Left cardiac atrium (tissue), 4 donors: ENCODE results near the gene HNRNPA2B1. TPM values are rescaled to one million over a fixed set of nuclear protein-coding genes. Genes with fewer than 3 reads are reported as not detected.
A peak's percentile ranks its signal among the peaks of the same experiment; 100 is the strongest.

Source experiments
- ATAC-seq, 2 donors: fragments of 200-7000 bp; cut with Tn5 transposase; one replicate each; pipeline ENCODE4 v1.9.1; 2020; ENCODE audit warnings: mild to moderate bottlenecking in 2 of 2, moderate library complexity in 2 of 2
- DNase-seq: peaks from one replicate; pipeline ENCODE4 v3.0.0-alpha.2; 2020
- intact Hi-C, 2 donors: fragments of 100-400 bp; cut with DNase I; formaldehyde crosslinking; loops; one replicate each; pipeline versions ENCODE4 v1.14.1 to v1.15.1; 2022 to 2023
- long read RNA-seq: library from polyadenylated mRNA; unstranded; transcript quantifications from one replicate; pipeline ENCODE4 v2.0.0, GENCODE V29; 2021
- total RNA-seq, 2 donors: library from RNA; stranded (reverse); fragmentation: NEBNext Ultra II Directional; extraction: Animal tissue kit (Norgen Biotek cat#: 25700); gene quantifications; one replicate each; pipeline ENCODE4 v1.2.1, GENCODE V29; 2021
- donor health status: DM: no; HTN: yes; CAD: no.
- donor health status: DM: no; HTN: yes; CAD: no; lungs with severe emphysema.
- donor health status: DM: yes; HTN: yes; CAD: no.
- donor health status: Dilated cardiomyopathy.

The HNRNPA2B1 gene
- 100 to 1,000 TPM; 330 to 390 TPM for total RNA-seq
- long read RNA-seq, full-length matches to known transcripts: 104 of 118 reads
- long read RNA-seq, partial matches to known transcripts: 4 of 118 reads
- long read RNA-seq, other reads (novel, unspliced or antisense): 10 of 118 reads

DNA sequence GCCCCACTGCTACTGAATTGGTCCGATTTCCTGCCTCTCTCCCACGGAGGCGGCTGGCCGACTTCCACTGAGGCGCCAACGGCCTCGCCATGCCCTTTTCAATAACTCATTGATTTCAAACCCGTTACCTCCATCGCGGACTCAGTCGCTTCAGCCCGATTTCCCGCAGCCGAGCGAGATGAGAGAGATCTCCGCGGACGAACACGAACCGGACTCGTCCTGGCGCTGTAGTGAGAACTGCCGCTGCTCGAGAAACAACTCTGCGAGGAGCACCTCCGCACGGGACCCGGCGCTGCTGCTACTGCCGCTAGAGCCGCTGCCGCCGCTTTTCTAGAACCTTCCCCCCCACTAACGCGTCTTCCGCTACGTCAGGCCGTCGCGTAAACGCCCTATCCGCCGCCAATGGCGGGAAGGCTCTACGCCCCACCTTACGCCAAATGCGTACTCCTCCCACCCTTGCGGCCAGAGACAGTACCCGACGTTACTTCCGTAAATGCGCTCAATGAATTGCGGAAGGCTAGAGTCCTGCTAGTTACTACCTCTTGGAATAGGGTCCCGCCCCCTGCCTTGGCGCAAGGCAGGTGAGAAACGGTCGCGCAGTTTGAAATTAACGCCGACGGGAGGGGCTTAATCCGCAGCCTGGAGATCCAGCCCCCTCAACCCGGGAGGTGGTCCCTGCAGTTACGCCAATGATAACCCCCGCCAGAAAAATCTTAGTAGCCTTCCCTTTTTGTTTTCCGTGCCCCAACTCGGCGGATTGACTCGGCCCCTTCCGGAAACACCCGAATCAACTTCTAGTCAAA lies at the start of gene HNRNPA2B1:
Gene HNRNPA2B1 (minus strand): TSS at position 303 of the 803 bp plus-strand sequence. CDS start 169 bp downstream, at position 134.
- intact Hi-C loops: loop anchor here in 1 of 2 donors (10.0 kb wide), 1 partner anchor 106 kb away; no protein-coding TSS in a partner anchor
- ATAC-seq (peak; percentile 83 to 85), DNase-seq (peak; percentile 97)

GRCh38 chr7:26250239-26250638 lies 49.7 kb upstream of the HNRNPA2B1 start:
- ATAC-seq: no peak
- intact Hi-C loops: no loop called here
- DNase-seq: no peak

DNA sequence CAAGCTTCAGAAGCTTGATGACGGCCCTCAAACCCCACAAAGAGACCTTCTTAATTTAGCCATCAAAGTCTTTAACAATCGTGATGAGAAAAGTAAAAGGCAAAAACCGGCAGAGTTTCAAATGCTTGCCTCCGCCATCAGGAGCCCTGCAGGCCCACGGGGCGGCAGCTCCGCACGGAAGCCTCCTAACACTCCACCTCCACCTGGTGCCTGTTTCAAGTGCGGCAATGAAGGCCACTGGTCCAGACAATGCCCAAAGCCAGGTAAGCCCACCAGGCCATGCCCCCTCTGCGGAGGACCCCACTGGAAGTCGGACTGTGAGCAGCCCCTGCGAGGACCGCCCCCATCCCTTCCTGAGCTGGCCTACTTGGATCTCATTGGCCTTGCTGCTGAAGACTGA lies 44.6 kb upstream of the HNRNPA2B1 start:
- no peak for DNase-seq
- intact Hi-C loops: no loop called here
- no peak for ATAC-seq

DNA sequence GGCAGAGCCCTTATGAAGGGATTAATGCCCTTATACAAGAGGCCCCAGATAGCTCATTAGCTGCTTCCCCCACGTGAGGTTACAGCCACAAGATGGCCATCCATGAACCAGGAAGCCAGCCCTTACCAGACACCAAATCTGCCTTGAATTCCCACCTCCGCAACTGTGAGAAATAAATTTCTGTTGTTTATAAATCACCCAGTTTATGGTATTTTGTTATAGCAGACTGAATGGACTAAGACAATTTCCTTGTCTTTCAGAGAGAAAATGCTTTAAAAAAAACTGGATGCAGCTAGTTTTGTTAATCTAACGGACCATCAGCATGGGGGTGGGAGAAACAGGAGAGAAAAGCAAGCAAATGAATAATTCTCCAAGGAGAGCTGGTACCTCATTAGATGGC lies 37.5 kb upstream of the HNRNPA2B1 start:
- ATAC-seq (no peak), DNase-seq (no peak)
- intact Hi-C loops: no loop called here

- DNase-seq (no peak), ATAC-seq (no peak)
- intact Hi-C loops: no loop called here
Observed at GRCh38 chr7:26237035-26237807, 36.7 kb upstream of the HNRNPA2B1 start.

DNA sequence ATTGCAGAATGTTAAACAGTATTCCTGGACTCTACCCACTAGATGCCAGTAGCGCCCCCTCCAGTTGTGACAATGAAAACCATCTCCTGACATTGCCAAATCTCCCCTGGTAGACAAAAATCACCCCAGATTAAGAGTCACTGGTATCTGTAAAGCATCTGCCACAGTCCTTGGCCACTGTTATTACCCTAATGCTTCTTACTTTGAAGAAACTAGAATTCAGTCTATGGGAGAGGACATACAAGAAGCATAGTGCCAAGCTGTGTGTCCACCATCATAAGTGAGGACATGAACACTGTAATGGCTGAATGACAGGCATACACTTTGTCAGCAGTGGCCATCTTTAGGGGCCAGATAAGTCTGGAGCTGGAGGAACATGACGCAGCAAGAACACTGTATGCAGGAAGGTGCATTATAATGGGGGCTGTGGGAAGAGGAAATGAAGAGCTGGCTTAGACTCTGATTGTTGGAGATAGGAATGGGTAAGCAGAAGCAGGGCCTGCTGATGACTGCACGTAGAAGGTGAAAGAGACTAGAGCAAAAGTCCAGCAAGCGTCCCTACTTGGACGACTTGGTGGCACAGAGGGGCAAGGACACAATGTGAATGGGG lies 33.5 kb upstream of the HNRNPA2B1 start:
- no peak for DNase-seq
- intact Hi-C loops: no loop called here
- no peak for ATAC-seq

DNA sequence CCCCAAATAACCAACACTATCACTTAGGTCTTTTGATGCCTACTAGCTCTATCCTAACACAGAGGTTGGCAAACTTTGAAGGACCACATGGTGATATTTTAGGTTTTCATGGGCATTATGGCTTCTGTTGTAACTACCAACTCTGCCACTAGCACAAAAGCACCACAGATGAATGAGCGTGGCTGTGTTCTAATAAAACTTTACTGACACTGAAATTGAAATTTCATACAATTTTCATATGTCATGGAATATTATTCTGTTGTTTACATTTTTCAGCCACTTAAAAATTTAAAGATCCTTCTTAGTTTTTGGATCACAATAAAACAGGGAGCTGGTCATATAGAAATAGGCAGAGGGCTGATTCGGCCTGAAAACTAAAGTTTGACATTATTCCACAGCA lies 27.4 kb upstream of the HNRNPA2B1 start:
- no peak for ATAC-seq
- DNase-seq: no peak

DNA sequence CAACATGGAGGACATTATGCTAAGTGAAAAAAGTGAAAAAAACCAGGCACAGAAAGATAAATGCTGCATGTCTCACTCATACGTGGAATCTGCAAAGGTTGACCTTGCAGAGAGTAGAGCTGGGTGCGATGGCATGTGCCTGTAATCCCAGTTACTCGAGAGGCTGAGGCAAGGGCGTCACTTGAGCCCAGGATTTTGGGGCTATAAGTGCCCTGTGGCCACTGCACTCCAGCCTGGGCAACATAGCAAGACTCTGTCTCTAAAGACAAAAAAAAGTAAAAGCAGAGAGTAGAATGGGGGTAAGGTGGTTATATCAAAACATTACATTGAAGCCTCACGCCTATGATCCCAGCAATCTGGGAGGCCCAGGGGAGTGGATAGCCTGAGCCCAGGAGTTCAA lies 23.8 kb upstream of the HNRNPA2B1 start:
- ATAC-seq (no peak), DNase-seq (no peak)
- intact Hi-C loops: no loop called here

More for the DNA sequence above, 27.4 kb upstream of the HNRNPA2B1 start:
- intact Hi-C loops: no loop called here

DNA sequence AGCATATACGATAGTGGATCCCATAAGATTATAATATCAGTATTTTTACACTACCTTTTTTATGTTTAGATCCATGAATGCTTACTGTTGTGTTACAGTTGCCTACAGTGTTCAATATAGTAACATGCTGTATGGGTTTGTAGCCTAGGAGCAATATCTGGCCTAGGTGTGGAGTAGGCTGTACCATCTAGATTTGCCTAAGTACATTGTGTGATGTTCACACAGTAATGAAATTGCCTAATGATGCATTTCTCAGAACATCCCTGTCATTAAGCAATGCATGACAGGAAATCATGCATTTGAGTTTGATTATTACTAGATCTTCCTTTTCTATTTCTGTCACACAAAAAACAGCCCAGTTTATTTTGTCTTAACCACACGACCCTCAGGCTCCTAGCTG lies 15.5 kb upstream of the HNRNPA2B1 start:
- intact Hi-C loops: loop anchor here in 1 of 2 donors (10.0 kb wide), 1 partner anchor 59 kb away; no protein-coding TSS in a partner anchor
- ATAC-seq: no peak

GRCh38 chr7:26213807-26214515 lies 13.4 kb upstream of the HNRNPA2B1 start:
- DNase-seq: no peak
- no peak for ATAC-seq
- intact Hi-C loops: loop anchor here in 1 of 2 donors (10.0 kb wide), 1 partner anchor 61 kb away; no protein-coding TSS in a partner anchor

More for the DNA sequence above, 15.5 kb upstream of the HNRNPA2B1 start:
- no peak for DNase-seq

- DNase-seq: no peak
- intact Hi-C loops: loop anchor here in 1 of 2 donors (10.0 kb wide), 1 partner anchor 62 kb away; no protein-coding TSS in a partner anchor
- peak in 1 of 2 donors; percentile 27 for ATAC-seq
Observed at GRCh38 chr7:26212921-26213718, 12.6 kb upstream of the HNRNPA2B1 start.

DNA sequence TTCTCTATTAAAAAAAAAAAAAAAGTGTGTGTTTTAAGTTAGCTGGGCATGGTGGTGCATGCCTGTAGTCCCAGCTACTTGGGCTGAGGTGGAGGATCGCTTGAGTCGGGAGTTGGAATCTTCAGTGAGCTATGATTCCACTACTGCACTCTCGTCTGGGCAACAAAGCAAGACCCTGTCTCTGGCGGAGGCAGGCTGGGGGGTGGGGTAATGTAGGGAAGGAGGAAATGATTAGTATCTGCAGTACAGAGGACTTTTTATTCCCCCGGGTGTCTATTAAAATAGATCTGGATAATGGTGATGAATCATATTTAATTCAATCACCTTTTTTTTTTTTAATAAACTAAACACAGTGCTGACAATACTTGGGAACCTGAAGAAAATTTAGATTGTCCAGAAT lies 7.5 kb upstream of the HNRNPA2B1 start:
- intact Hi-C loops: loop anchor here in 1 of 2 donors (10.0 kb wide), 1 partner anchor 113 kb away; no protein-coding TSS in a partner anchor
- no peak for DNase-seq
- no peak for ATAC-seq

GRCh38 chr7:26203016-26203415 lies 2.5 kb upstream of the HNRNPA2B1 start:
- no peak for DNase-seq
- intact Hi-C loops: loop anchor here in 1 of 2 donors (10.0 kb wide), 1 partner anchor 108 kb away; no protein-coding TSS in a partner anchor
- no peak for ATAC-seq

DNA sequence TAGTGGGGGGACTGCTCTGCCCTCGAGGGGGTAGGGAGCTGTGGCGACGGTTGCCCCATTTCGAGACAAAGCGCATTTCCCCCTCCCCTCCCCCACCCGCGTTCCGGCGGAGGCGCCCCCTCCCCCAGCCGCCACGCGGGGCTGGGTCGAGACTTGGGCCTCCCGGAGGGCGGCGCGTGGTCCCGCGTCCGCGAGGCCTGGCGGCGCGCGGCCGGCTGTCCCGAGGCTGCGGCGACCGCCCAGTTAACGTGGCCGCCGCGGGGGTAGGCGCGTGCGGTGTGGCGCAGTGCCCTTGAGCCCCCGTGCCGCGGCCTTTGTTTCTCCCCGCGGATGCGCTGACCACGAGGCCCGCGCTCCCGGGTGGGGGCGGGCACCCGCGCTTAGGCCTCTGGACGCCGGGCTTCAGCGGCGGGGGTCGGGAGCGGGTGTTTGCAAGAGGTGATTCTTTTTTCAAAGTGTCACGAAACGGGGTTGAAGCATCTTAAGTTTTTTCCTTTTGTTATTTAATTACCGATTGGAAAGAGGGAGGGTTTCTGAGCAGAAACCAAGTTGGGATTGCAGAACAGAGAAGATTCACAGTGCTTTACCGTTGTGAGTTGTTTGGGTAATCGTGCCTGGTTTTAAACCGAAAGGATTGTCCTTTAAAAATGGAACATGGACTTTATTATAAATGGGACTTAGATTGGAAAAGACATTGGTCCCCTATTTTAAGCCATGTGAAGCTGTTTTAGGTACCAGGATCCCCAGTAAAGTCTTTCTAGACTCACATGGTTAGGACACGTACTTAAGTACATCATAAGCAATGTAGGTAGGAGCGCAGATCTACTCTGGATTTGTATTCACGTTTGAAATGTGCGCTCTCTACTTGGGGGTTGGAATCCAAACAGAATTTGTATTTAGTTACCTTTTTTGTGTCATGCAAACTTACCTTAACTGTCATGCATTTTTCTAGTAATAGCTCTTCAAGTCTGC lies 1.8 kb upstream of the HNRNPA2B1 start:
- DNase-seq: peak; percentile 66
- ATAC-seq: peak; percentile 18 to 23
- intact Hi-C loops: loop anchor here in 1 of 2 donors (10.0 kb wide), 1 partner anchor 108 kb away; no protein-coding TSS in a partner anchor

- peak; percentile 91 for DNase-seq
- intact Hi-C loops: loop anchor here in 1 of 2 donors (10.0 kb wide), 1 partner anchor 107 kb away; no protein-coding TSS in a partner anchor
- ATAC-seq: peak; percentile 68 to 79
Observed at GRCh38 chr7:26201247-26202018, 887 bp upstream of the HNRNPA2B1 start, which contains the start of gene CBX3. Gene CBX3, plus strand, starts transcription at chr7:26201745. Its CDS starts 1,254 bp downstream, at chr7:26202999.
